A549 (cell line): ENCODE data around the gene TNFRSF19. TPM values are rescaled to one million over a fixed set of nuclear protein-coding genes. Genes with fewer than 3 reads are reported as not detected.

Source experiments
- ATAC-seq, 2 experiments: fragments of 200-7000 bp in 1 of 2; fragments of >200 bp in 1 of 2; cut with Nextera tagmentation in 1 of 2; cut with Tn5 transposase in 1 of 2; 3 replicates each; pipeline versions ENCODE4 v1.8.0 to v1.9.1; 2018 to 2020; ENCODE audit warnings: mild to moderate bottlenecking in 1 of 2, moderate library complexity in 1 of 2
- CTCF ChIA-PET: fragments of 300-600 bp; sonication (Branson Sonifier 250); formaldehyde crosslinking; extraction: SDS; loops from one replicate; lab custom pipeline; 2021; ENCODE audit warnings: antibody characterized with exemption, inconsistent platforms; lab: Yijun Ruan, JAX
- POLR2A ChIA-PET: fragments of 350-600 bp; formaldehyde crosslinking; extraction: SDS; loops from one replicate; lab custom pipeline; 2021; ENCODE audit warnings: antibody characterized with exemption, inconsistent platforms; lab: Yijun Ruan, JAX
- DNase-seq, 2 experiments: peaks; one replicate each; pipeline versions ENCODE4 v3.0.0 to v3.0.0-alpha.2; 2011 to 2016; ENCODE audit warnings: low read depth in 1 of 2, low spot score in 1 of 2
- FAIRE-seq: peaks from 2 replicates; lab custom pipeline; 2011; peaks lifted over from hg19 to GRCh38; lab: Jason Lieb, UNC
- H3K27ac ChIP-seq, 2 experiments: fragments of >200 bp; sonication (Bioruptor Twin); formaldehyde crosslinking; 3 replicates each; pipeline ENCODE4 v1.5.1; 2016 to 2017
- H3K4me1 ChIP-seq: fragments of >200 bp; sonication (Bioruptor Twin); formaldehyde crosslinking; 3 replicates; pipeline ENCODE4 v1.6.1; 2016
- H3K4me2 ChIP-seq: fragments of >200 bp; sonication (Bioruptor Twin); formaldehyde crosslinking; 3 replicates; pipeline ENCODE4 v1.6.1; 2016
- H3K4me3 ChIP-seq: fragments of >200 bp; sonication (Bioruptor Twin); formaldehyde crosslinking; 3 replicates; pipeline ENCODE4 v1.5.1; 2016
- H3K9me3 ChIP-seq: fragments of >200 bp; sonication (Bioruptor Twin); formaldehyde crosslinking; 3 replicates; pipeline ENCODE4 v1.6.1; 2016
- CHD2 ChIP-seq: fragments of 150-350 bp; IDR thresholded peaks from 2 replicates; pipeline ENCODE4 v1.6.1; 2014; ENCODE audit warnings: low read length; ENCODE audit not compliant: partially characterized antibody
- EHMT2 ChIP-seq: fragments of 200-600 bp; sonication (generic); IDR thresholded peaks from 2 replicates; pipeline ENCODE4 v1.6.1; 2016; ENCODE audit warnings: antibody characterized with exemption, low read depth, mild to moderate bottlenecking, moderate library complexity
- FOXS1 ChIP-seq: fragments of 250-450 bp; sonication (Bioruptor Pico); IDR thresholded peaks from 2 replicates; pipeline ENCODE4 v1.5.0; 2020; ENCODE audit warnings: mild to moderate bottlenecking, moderate library complexity
- HOXB5 ChIP-seq: fragments of 250-450 bp; sonication (Bioruptor Pico); IDR thresholded peaks from 2 replicates; pipeline ENCODE4 v1.5.0; 2020; ENCODE audit warnings: mild to moderate bottlenecking, moderate library complexity
- SMC3 ChIP-seq: fragments of >200 bp; sonication (Bioruptor Twin); formaldehyde crosslinking; IDR thresholded peaks from 3 replicates; pipeline ENCODE4 v1.6.1; 2018; ENCODE audit warnings: inconsistent platforms
- ZC3H11A ChIP-seq: fragments of 450-650 bp; IDR thresholded peaks from 2 replicates; pipeline ENCODE4 v1.6.1; 2014; ENCODE audit warnings: antibody characterized with exemption, mild to moderate bottlenecking
- ZSCAN20 ChIP-seq: fragments of 250-450 bp; sonication (Bioruptor Pico); IDR thresholded peaks from 2 replicates; pipeline ENCODE4 v1.8.0; 2022; ENCODE audit warnings: mild to moderate bottlenecking, moderate library complexity
- WGBS: methylation state at CpG from one replicate; pipeline ENCODE4 v1.1.6; 2017; ENCODE audit errors: missing lambda C conversion rate; 5-methylcytosine and 5-hydroxymethylcytosine counted together
- polyA plus RNA-seq, 4 experiments: library from polyadenylated mRNA; depleted of rRNA in 3 of 4; stranded (reverse); fragments of >200 nt; fragmentation: RNase III in 1 of 4; extraction: RNeasy Plus Mini Kit Qiagen cat#74134 plus additional on column Dnase treatment in 1 of 4; gene quantifications; 2 replicates in 3 of 4; 3 replicates in 1 of 4; pipeline ENCODE4 v1.2.3, GENCODE V29; 2011 to 2017
- TF ChIP-seq, protein P1 (sequence below): fragments of >200 bp; sonication (Bioruptor Twin); formaldehyde crosslinking; IDR thresholded peaks from 3 replicates; pipeline ENCODE4 v1.5.1; 2016
- TF ChIP-seq, protein P2 (sequence below): fragments of >200 bp; sonication (Bioruptor Twin); formaldehyde crosslinking; IDR thresholded peaks from 3 replicates; pipeline ENCODE4 v1.6.1; 2016

TNFRSF19 gene
- polyA plus RNA-seq, 2 of the 4 experiments (the other 2 are of a cell fraction): 1.2 to 1.9 TPM

DNA sequence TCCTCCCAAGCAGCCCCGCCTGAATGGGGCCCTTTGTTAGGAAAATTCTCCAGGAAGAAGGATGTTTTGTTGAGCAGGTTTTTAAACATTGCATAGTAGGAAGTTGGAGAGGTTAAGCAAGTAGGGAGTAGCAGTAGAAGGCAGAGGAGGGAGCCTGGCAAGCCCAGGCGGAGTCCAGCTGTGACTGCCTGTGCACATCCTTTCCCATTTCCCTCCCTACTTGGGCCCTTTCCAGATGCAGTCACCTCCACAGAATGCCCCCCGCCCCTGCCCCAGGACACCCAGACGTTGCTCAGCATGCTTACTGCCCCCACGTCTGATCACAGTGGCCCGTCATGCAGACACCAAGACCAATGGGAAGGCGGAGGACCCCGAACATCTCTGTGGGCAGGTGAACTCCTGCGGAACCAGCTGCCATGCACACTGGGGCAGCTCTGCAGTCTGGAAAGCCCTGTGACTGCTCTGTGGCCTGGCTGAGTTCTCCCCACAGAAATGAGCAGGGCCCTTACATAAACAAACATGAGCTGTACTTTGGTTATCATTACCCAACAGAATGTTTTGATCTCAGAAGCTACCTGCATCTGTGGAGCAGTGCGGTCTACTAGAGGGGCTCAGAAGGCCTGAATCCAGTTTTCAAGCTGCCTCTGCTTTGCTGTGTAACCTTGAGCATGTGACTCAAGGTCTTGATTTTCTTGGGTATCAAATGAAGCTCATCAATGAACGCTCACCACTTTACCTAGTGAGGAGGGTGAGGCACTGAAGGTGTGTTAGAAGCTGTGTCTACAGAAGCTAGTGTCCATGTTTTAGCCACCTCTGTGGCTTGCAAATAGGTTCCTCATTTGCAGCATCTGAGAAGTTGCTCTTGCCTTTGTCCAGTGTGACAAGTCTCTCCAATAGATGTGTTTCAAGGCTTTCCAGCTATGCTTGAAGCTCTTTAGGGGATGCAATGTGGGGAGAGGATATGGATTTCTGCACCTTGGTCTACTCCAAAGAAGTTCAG lies 84.2 kb downstream of the TNFRSF19 start:
- CTCF ChIA-PET: interaction anchor here (1.3 kb wide), 1 partner anchor 14 kb away, joined by 4 read pairs; no protein-coding TSS in a partner anchor
- no peaks in the 10 kb centered on the region for H3K4me1 ChIP-seq
- H3K4me2 ChIP-seq: no peak overlapping the region
- POLR2A ChIA-PET: no interaction called here
- no peak for ATAC-seq
- no peak for DNase-seq
- no peak for TF ChIP-seq EHMT2
- 50% methylated on average over 4 of the region's 11 CpGs for WGBS
- FAIRE-seq: no peak
- H3K9me3 ChIP-seq: no peaks in the 10 kb centered on the region
- H3K27ac ChIP-seq: no peak overlapping the region
- no peak overlapping the region for H3K4me3 ChIP-seq

DNA sequence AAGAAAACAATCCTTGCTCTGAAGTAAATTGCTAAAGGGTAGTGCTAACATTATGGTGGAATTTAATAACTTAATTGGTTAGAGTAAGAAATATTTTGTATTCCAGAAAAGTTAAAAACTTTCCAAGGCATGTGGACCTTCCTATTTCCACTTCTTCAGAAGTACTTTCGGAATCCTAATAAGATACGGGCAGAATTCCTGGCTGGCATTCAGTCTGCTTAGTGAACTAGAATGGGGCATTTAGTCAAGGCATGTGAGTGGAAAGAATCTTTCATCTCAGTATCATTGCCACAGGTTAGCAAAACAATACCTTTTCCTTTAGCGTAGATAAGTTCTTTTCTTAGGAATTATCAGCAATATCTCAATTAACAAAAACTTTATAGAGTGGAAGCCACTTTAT lies 85.1 kb downstream of the TNFRSF19 start:
- ChIA-PET POLR2A (no interaction called here), CTCF (interaction anchor here (1.3 kb wide), 1 partner anchor 13 kb away, joined by 4 read pairs; no protein-coding TSS in a partner anchor)
- FAIRE-seq (no peak), DNase-seq (no peak), ATAC-seq (no peak)
- no peaks in the 10 kb centered on the region for H3K9me3 ChIP-seq
- no peak overlapping the region for H3K4me2 ChIP-seq
- TF ChIP-seq, protein P1, sequence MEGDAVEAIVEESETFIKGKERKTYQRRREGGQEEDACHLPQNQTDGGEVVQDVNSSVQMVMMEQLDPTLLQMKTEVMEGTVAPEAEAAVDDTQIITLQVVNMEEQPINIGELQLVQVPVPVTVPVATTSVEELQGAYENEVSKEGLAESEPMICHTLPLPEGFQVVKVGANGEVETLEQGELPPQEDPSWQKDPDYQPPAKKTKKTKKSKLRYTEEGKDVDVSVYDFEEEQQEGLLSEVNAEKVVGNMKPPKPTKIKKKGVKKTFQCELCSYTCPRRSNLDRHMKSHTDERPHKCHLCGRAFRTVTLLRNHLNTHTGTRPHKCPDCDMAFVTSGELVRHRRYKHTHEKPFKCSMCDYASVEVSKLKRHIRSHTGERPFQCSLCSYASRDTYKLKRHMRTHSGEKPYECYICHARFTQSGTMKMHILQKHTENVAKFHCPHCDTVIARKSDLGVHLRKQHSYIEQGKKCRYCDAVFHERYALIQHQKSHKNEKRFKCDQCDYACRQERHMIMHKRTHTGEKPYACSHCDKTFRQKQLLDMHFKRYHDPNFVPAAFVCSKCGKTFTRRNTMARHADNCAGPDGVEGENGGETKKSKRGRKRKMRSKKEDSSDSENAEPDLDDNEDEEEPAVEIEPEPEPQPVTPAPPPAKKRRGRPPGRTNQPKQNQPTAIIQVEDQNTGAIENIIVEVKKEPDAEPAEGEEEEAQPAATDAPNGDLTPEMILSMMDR: no peak
- no peak overlapping the region for H3K4me3 ChIP-seq
- WGBS: 80% methylated on average over 3 of the region's 3 CpGs
- no peak overlapping the region for H3K27ac ChIP-seq
- no peaks in the 10 kb centered on the region for H3K4me1 ChIP-seq

DNA sequence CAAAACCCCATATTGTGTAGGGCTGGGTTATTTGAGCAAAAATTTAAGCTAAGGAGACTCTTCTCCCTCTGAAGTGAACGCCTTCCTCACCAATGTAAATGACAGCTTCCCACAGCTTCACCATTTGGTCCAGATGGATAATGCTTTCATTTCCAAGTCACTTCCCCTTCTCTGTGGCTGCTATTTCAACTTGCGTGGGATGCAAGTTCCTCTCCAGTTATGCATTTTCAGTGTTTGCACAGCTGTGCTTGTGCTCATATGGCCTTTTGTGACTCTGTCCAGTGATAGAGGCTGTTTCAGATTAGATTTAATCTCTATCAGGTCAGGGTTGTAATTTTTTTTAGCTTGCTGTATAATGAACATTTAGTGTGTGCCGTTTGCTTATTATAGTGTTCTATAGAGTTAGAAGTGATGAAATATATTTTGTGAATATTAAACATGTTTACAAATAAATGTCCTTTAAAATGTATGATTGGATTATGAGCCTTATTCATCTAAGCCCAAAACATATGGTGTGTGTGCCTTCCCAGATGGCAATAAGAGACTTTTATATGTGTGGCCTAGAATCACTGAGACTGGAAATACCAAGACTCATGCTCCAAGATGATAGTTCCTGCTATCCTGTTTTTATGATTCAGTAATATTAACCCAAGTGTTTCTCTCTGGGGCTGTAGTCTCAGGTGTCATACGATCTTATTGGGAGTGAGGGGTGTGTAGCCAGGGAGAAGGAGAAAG lies 86.6 kb downstream of the TNFRSF19 start:
- no peak overlapping the region for H3K4me2 ChIP-seq
- TF ChIP-seq, protein P2, sequence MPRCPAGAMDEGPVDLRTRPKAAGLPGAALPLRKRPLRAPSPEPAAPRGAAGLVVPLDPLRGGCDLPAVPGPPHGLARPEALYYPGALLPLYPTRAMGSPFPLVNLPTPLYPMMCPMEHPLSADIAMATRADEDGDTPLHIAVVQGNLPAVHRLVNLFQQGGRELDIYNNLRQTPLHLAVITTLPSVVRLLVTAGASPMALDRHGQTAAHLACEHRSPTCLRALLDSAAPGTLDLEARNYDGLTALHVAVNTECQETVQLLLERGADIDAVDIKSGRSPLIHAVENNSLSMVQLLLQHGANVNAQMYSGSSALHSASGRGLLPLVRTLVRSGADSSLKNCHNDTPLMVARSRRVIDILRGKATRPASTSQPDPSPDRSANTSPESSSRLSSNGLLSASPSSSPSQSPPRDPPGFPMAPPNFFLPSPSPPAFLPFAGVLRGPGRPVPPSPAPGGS: no peak
- TF ChIP-seq HOXB5 (CRISPR knock-in tag) (no peak), ZSCAN20 (CRISPR knock-in tag) (no peak), FOXS1 (CRISPR knock-in tag) (no peak), ZC3H11A (no peak), CHD2 (no peak), SMC3 (no peak)
- TF ChIP-seq, protein P1: no peak
- TF ChIP-seq, all 56 proteins: peak for 0
- 65% methylated on average over 4 of the region's 4 CpGs for WGBS
- Histone ChIP-seq H3K4me3 (no peak overlapping the region), H3K9me3 (no peaks in the 10 kb centered on the region), H3K27ac (no peak overlapping the region), H3K4me1 (no peaks in the 10 kb centered on the region)
- DNase-seq (no peak), ATAC-seq (no peak), FAIRE-seq (no peak)
- CTCF ChIA-PET: no interaction called here
- POLR2A ChIA-PET: no interaction called here
